SK-N-SH treated with all-trans-retinoic acid at 6 μM for 48 hours (cell line): Measurements from ENCODE around the gene CACNA1S.

Source experiments
- ARNTL ChIP-seq: fragments of 450-650 bp; formaldehyde crosslinking; IDR thresholded peaks from 2 replicates; pipeline ENCODE4 v1.5.0; 2020; ENCODE audit warnings: low read depth, mild to moderate bottlenecking, moderate library complexity, borderline replicate concordance
- GLIS3 ChIP-seq: fragments of 250-450 bp; sonication (Bioruptor Pico); IDR thresholded peaks from 2 replicates; pipeline ENCODE4 v1.5.0; 2020; ENCODE audit warnings: mild to moderate bottlenecking, moderate library complexity
- ISL1 ChIP-seq: fragments of 250-450 bp; sonication (Bioruptor Pico); IDR thresholded peaks from 2 replicates; pipeline ENCODE4 v2.1.2; 2022; ENCODE audit warnings: mild to moderate bottlenecking, moderate library complexity
- RARB ChIP-seq: fragments of 250-450 bp; sonication (Bioruptor Pico); IDR thresholded peaks from 2 replicates; pipeline ENCODE4 v1.8.0; 2021; ENCODE audit warnings: mild to moderate bottlenecking, moderate library complexity
- SNAI2 ChIP-seq: fragments of 250-450 bp; sonication (Bioruptor Pico); IDR thresholded peaks from 2 replicates; pipeline ENCODE4 v1.5.0; 2020; ENCODE audit warnings: mild to moderate bottlenecking, moderate library complexity
- TCF4 ChIP-seq: fragments of 250-450 bp; sonication (Bioruptor Pico); IDR thresholded peaks from 2 replicates; pipeline ENCODE4 v1.8.0; 2021; ENCODE audit warnings: mild to moderate bottlenecking, moderate library complexity, borderline replicate concordance
- ZFP30 ChIP-seq: fragments of 450-650 bp; formaldehyde crosslinking; IDR thresholded peaks from 2 replicates; pipeline ENCODE4 v1.5.0; 2022; ENCODE audit warnings: mild to moderate bottlenecking, moderate library complexity
- ZNF70 ChIP-seq: fragments of 450-650 bp; formaldehyde crosslinking; IDR thresholded peaks from 2 replicates; pipeline ENCODE4 v1.5.0; 2020; ENCODE audit warnings: mild to moderate bottlenecking, moderate library complexity
- TF ChIP-seq, protein P1 (sequence below): fragments of 250-450 bp; sonication (Bioruptor Pico); IDR thresholded peaks from 2 replicates; pipeline ENCODE4 v1.8.0; 2020; ENCODE audit warnings: mild to moderate bottlenecking, moderate library complexity, borderline replicate concordance
- TF ChIP-seq, protein P2 (sequence below): fragments of 250-450 bp; sonication (Bioruptor Pico); IDR thresholded peaks from 2 replicates; pipeline ENCODE4 v1.5.1; 2020; ENCODE audit warnings: low read depth, mild to moderate bottlenecking, moderate library complexity

DNA sequence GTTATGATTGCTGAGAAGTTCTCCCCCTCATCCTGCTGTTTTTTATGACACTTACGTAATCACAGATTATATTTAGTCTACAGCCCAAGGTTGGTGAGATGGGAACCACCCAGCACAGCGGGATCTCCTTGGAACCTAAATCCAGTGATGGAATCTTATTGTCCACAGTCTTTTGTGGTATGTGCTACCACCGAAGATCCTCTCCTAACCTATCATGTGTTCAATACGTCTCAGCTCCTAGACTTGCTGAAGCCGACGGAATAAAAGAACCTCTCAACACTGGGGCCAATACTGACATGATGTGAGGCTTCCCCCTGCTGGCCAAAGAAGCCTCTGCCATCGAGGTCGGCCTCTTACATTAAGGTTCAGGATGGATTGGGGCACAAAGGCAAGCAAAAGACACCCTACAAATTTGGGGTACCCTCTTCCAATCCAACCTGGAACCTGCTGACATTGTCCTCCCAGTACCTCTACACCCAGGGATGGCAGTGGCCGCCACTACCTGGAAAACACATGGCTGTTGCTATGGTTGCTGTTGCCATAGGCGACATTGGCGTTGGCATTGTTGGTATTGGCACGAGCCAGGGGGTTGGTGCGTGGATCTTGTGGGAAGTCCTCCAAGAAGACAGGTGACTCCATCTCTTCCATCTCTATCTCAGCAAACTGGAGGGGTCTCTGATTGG lies 69.3 kb downstream of the CACNA1S start:
- no peak for TF ChIP-seq ARNTL (CRISPR knock-in tag)
- TF ChIP-seq SNAI2 (CRISPR knock-in tag): no peak
- TF ChIP-seq, protein P1, sequence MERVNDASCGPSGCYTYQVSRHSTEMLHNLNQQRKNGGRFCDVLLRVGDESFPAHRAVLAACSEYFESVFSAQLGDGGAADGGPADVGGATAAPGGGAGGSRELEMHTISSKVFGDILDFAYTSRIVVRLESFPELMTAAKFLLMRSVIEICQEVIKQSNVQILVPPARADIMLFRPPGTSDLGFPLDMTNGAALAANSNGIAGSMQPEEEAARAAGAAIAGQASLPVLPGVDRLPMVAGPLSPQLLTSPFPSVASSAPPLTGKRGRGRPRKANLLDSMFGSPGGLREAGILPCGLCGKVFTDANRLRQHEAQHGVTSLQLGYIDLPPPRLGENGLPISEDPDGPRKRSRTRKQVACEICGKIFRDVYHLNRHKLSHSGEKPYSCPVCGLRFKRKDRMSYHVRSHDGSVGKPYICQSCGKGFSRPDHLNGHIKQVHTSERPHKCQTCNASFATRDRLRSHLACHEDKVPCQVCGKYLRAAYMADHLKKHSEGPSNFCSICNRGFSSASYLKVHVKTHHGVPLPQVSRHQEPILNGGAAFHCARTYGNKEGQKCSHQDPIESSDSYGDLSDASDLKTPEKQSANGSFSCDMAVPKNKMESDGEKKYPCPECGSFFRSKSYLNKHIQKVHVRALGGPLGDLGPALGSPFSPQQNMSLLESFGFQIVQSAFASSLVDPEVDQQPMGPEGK (CRISPR knock-in tag): no peak
- TF ChIP-seq GLIS3: no peak
- TF ChIP-seq ISL1: no peak
- TF ChIP-seq TCF4 (CRISPR knock-in tag): no peak
- TF ChIP-seq RARB (CRISPR knock-in tag): no peak
- TF ChIP-seq ZNF70: no peak
- TF ChIP-seq ZFP30: no peak
- TF ChIP-seq, protein P2, sequence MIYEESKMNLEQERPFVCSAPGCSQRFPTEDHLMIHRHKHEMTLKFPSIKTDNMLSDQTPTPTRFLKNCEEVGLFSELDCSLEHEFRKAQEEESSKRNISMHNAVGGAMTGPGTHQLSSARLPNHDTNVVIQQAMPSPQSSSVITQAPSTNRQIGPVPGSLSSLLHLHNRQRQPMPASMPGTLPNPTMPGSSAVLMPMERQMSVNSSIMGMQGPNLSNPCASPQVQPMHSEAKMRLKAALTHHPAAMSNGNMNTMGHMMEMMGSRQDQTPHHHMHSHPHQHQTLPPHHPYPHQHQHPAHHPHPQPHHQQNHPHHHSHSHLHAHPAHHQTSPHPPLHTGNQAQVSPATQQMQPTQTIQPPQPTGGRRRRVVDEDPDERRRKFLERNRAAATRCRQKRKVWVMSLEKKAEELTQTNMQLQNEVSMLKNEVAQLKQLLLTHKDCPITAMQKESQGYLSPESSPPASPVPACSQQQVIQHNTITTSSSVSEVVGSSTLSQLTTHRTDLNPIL (CRISPR knock-in tag): no peak
